H1 (cell line): ENCODE results near the gene EVX2. TPM values are rescaled to one million over a fixed set of nuclear protein-coding genes. Genes with fewer than 3 reads are reported as not detected.

Source experiments
- polyA plus RNA-seq, 7 experiments: library from polyadenylated mRNA; depleted of rRNA in 3 of 7; stranded (reverse) in 5 of 7; unstranded in 2 of 7; fragments of >200 nt in 5 of 7; fragments of 200-250 nt in 2 of 7; gene quantifications; 1 replicate in 5 of 7; 2 replicates in 1 of 7; 4 replicates in 1 of 7; pipeline versions ENCODE4 v1.2.1 to v1.2.3, GENCODE V29; 2011 to 2013; ENCODE audit warnings: missing spikeins in 2 of 7, mixed read lengths in 2 of 7
- total RNA-seq: library from RNA; stranded (reverse); fragmentation: NEBNext Ultra II Directional; extraction: Animal tissue kit (Norgen Biotek cat#: 25700); gene quantifications from 2 replicates; pipeline ENCODE4 v1.2.1, GENCODE V29; 2021

EVX2 gene
- total and polyA plus RNA-seq, 2 of the 8 experiments (the other 6 are each of a cell fraction or from before 2014, with no cell fraction given) = not detected

Other genes with a start within 250 kb of the EVX2 start
- gene LNPK, start 81.7 kb downstream of the EVX2 start, total RNA-seq = 10.3 and 11.8 TPM in 2 replicates
- 2.2 and 3.1 TPM in 2 replicates for gene LNPK, start 81.7 kb downstream of the EVX2 start, polyA plus RNA-seq (2011; rRNA removed)
- gene HOXD13, start 8.8 kb upstream of the EVX2 start, total RNA-seq = not detected in 2 replicates
- not detected in 2 replicates for gene HOXD13, start 8.8 kb upstream of the EVX2 start, polyA plus RNA-seq (2011; rRNA removed)
- not detected in 2 replicates for gene HOXD12, start 15.8 kb upstream of the EVX2 start, total RNA-seq
- gene HOXD12, start 15.8 kb upstream of the EVX2 start, polyA plus RNA-seq (2011; rRNA removed) = not detected in 2 replicates
- gene HOXD11, start 23.3 kb upstream of the EVX2 start, total RNA-seq = not detected in 2 replicates
- gene HOXD11, start 23.3 kb upstream of the EVX2 start, polyA plus RNA-seq (2011; rRNA removed) = not detected in 2 replicates
- not detected in 2 replicates for gene HOXD10, start 32.8 kb upstream of the EVX2 start, total RNA-seq
- not detected in 2 replicates for gene HOXD10, start 32.8 kb upstream of the EVX2 start, polyA plus RNA-seq (2011; rRNA removed)
- gene HOXD9, start 38.8 kb upstream of the EVX2 start, total RNA-seq = not detected in 2 replicates
- gene HOXD9, start 38.8 kb upstream of the EVX2 start, polyA plus RNA-seq (2011; rRNA removed) = not detected in 2 replicates
- not detected in 2 replicates for gene HOXD8, start 45.7 kb upstream of the EVX2 start, total RNA-seq
- not detected in 2 replicates for gene HOXD8, start 45.7 kb upstream of the EVX2 start, polyA plus RNA-seq (2011; rRNA removed)
- not detected in 2 replicates for gene HOXD4, start 67.6 kb upstream of the EVX2 start, total RNA-seq
- not detected in 2 replicates for gene HOXD4, start 67.6 kb upstream of the EVX2 start, polyA plus RNA-seq (2011; rRNA removed)
- not detected in 2 replicates for gene HOXD3, start 73.3 kb upstream of the EVX2 start, total RNA-seq
- not detected in 2 replicates for gene HOXD3, start 73.3 kb upstream of the EVX2 start, polyA plus RNA-seq (2011; rRNA removed)
- gene HOXD1, start 104.7 kb upstream of the EVX2 start, total RNA-seq = not detected in 2 replicates
- gene HOXD1, start 104.7 kb upstream of the EVX2 start, polyA plus RNA-seq (2011; rRNA removed) = 0.03 TPM in 1 of 2 replicates, not detected in the other
- 32.9 and 33.5 TPM in 2 replicates for gene MTX2, start 185.5 kb upstream of the EVX2 start, total RNA-seq
- gene MTX2, start 185.5 kb upstream of the EVX2 start, polyA plus RNA-seq (2011; rRNA removed) = 17.8 and 38.3 TPM in 2 replicates